GM12874 (cell line): Measurements from ENCODE around the gene ABCC1.

ENCODE experiments used
- CTCF ChIP-seq: IDR thresholded peaks from 2 replicates; pipeline ENCODE4 v1.5.1; 2011; ENCODE audit warnings: low read depth, mild to moderate bottlenecking, control low read depth, low read length, moderate library complexity; ENCODE audit not compliant: insufficient read depth

ABCC1 gene

GRCh38 chr16:16108759-16109158, 159.3 kb downstream of the ABCC1 start:
- TF ChIP-seq CTCF = no peak

- no peak for TF ChIP-seq CTCF
Measured at GRCh38 chr16:16109453-16110110, 160.2 kb downstream of the ABCC1 start.

- TF ChIP-seq CTCF = no peak
Measured at GRCh38 chr16:16110111-16110490, 160.7 kb downstream of the ABCC1 start.

GRCh38 chr16:16111639-16112038, 162.2 kb downstream of the ABCC1 start:
- no peak for TF ChIP-seq CTCF

DNA sequence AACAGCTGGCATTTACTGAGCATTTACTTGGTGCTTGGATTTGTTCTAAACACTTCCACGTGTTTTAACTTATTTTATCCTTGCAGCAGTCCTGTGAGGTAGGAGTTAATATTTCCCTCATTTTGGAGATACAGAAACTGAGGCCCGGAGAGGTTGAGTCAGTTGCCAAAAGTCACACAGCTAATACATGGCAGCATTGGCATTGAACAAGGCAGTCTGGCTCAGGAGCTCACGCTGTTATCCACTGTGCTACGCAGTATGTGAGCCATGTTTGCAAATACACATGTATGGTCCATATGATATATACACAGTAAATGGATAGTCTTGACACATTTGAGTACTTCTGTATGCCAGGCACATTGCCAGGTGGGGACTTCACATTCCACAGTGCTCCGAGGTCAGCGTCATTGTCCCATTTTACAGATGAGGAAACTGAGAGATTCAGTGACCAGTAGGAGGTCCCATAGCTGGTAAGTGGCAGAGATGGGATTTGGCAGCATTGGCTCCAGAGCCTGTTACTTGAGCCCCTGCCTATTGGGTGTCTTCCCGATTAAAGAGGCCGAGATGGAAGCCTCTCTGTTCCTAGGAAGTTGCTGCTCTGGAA, 163.1 kb downstream of the ABCC1 start:
- no peak for TF ChIP-seq CTCF

DNA sequence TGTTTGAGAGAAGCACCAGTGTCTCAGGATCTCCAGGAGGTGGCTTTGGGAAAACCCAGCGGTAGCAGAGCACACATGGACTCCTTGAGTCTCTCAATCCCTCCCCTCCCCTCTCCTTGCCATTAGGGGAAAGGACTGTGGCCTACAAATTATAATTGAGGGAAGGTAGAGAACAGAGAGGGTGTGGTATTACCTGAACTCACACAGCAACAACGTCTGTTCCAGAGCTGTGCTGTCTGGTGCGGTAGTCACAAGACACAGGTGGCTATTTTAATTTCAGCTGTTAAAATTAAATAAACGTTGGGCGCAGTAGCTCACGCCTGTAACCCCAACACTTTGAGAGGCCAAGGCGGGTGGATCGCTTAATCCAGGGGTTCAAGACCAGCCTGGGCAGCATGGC, 163.7 kb downstream of the ABCC1 start:
- TF ChIP-seq CTCF = no peak

GRCh38 chr16:16116841-16117240, 167.4 kb downstream of the ABCC1 start:
- no peak for TF ChIP-seq CTCF
